HepG2 (cell line): ENCODE data around the gene MRRF. TPM values are rescaled to one million over a fixed set of nuclear protein-coding genes. Genes with fewer than 3 reads are reported as not detected.

ENCODE experiments used
- ATAC-seq: fragments of 200-7000 bp; cut with Tn5 transposase; 3 replicates; pipeline ENCODE4 v1.9.1; 2020; ENCODE audit warnings: mild to moderate bottlenecking, moderate library complexity
- BruUV-seq: library from RNA; stranded (reverse); fragments of 400-500 nt; replicated peaks from 2 replicates; lab custom pipeline; 2021; lab: Mats Ljungman, UMichigan
- CTCF ChIA-PET: fragments of 300-600 bp; formaldehyde crosslinking; extraction: SDS; loops from one replicate; lab custom pipeline; 2021; ENCODE audit warnings: low total read pairs, inconsistent platforms, low intra/inter-chr PET ratio; lab: Yijun Ruan, JAX
- POLR2A ChIA-PET: fragments of 350-600 bp; sonication (Branson Sonifier 250); formaldehyde crosslinking; loops from one replicate; lab custom pipeline; 2020; ENCODE audit warnings: antibody characterized with exemption, inconsistent platforms; lab: Yijun Ruan, JAX
- DNase-seq: peaks from one replicate; pipeline ENCODE4 v3.0.0-alpha.2; 2015; ENCODE audit warnings: low spot score
- FAIRE-seq: peaks from 3 replicates; lab custom pipeline; 2011; peaks lifted over from hg19 to GRCh38; lab: Jason Lieb, UNC
- H2AFZ ChIP-seq: one replicate; pipeline ENCODE4 v1.6.1; 2011; ENCODE audit warnings: low read length, inconsistent platforms
- H3K27ac ChIP-seq: fragments of 300-600 bp; 3 replicates; pipeline ENCODE4 v1.8.0; 2011; ENCODE audit warnings: mixed run types, mild to moderate bottlenecking, mixed read lengths, low read length, inconsistent platforms; ENCODE audit not compliant: insufficient read depth; ENCODE audit errors: extremely low read length
- H3K27me3 ChIP-seq, 2 experiments: fragments of 200-600 bp in 1 of 2; 2 replicates in 1 of 2; 3 replicates in 1 of 2; pipeline versions ENCODE4 v1.6.0 to v1.8.0; 2011; ENCODE audit warnings: low read length in 2 of 2, mild to moderate bottlenecking in 2 of 2, moderate library complexity in 2 of 2, inconsistent platforms in 1 of 2; ENCODE audit not compliant: insufficient read depth in 2 of 2, control insufficient read depth in 1 of 2
- H3K36me3 ChIP-seq, 2 experiments: fragments of 200-600 bp in 1 of 2; replicated peaks in 1 of 2; 2 replicates in 1 of 2; 3 replicates in 1 of 2; pipeline versions ENCODE4 v1.5.1 to v1.8.0; 2011; ENCODE audit warnings: low read length in 2 of 2, inconsistent platforms in 1 of 2; ENCODE audit not compliant: insufficient read depth in 2 of 2, control insufficient read depth in 1 of 2
- H3K4me1 ChIP-seq: 2 replicates; pipeline ENCODE4 v1.5.1; 2012; ENCODE audit warnings: low read length, inconsistent platforms; ENCODE audit not compliant: insufficient read depth
- H3K4me2 ChIP-seq: 2 replicates; pipeline ENCODE4 v1.6.0; 2011; ENCODE audit warnings: low read depth, low read length, inconsistent platforms
- H3K4me3 ChIP-seq, 3 experiments: fragments of 200-600 bp in 1 of 3; sonication (generic), shearing (Covaris generic) in 1 of 3; replicated peaks in 1 of 3; 2 replicates each; pipeline ENCODE4 v1.5.1; 2011 to 2016; ENCODE audit warnings: low read length in 3 of 3, inconsistent platforms in 2 of 3, low read depth in 2 of 3, mild to moderate bottlenecking in 2 of 3, control low read depth in 1 of 3, mixed read lengths in 1 of 3; ENCODE audit not compliant: insufficient read depth in 1 of 3
- H3K79me2 ChIP-seq: one replicate; pipeline ENCODE4 v1.6.1; 2011; ENCODE audit warnings: low read length, inconsistent platforms; ENCODE audit not compliant: insufficient read depth
- H3K9ac ChIP-seq: 2 replicates; pipeline ENCODE4 v1.6.0; 2011; ENCODE audit warnings: mild to moderate bottlenecking, low read depth, low read length, inconsistent platforms; ENCODE audit not compliant: insufficient read depth
- H3K9me3 ChIP-seq: 2 replicates; pipeline ENCODE4 v1.5.1; 2012; ENCODE audit warnings: mild to moderate bottlenecking, low read length
- H4K20me1 ChIP-seq: 2 replicates; pipeline ENCODE4 v1.6.0; 2011; ENCODE audit warnings: inconsistent platforms, mild to moderate bottlenecking, low read length, moderate library complexity; ENCODE audit not compliant: insufficient read depth
- FOXA3 ChIP-seq: IDR thresholded peaks from 2 replicates; pipeline ENCODE4 v1.6.1; 2016; ENCODE audit warnings: missing genetic modification reagents, missing compliant biosample characterization
- NBN ChIP-seq: fragments of 450-650 bp; conservative IDR thresholded peaks from 2 replicates; pipeline ENCODE4 v1.6.1; 2017
- NFE2L1 ChIP-seq: sonication (generic); formaldehyde crosslinking; IDR thresholded peaks from 2 replicates; pipeline ENCODE4 v1.4.0; 2020; ENCODE audit warnings: missing genetic modification reagents, mild to moderate bottlenecking, borderline replicate concordance
- NPAS2 ChIP-seq: sonication (generic); formaldehyde crosslinking; IDR thresholded peaks from 2 replicates; pipeline ENCODE4 v1.8.0; 2022; ENCODE audit warnings: mild to moderate bottlenecking, missing genetic modification reagents, borderline replicate concordance
- RAD51 ChIP-seq: fragments of 450-650 bp; IDR thresholded peaks from 2 replicates; pipeline ENCODE4 v1.6.1; 2016; ENCODE audit warnings: borderline replicate concordance
- SALL1 ChIP-seq: sonication (generic); formaldehyde crosslinking; IDR thresholded peaks from 2 replicates; pipeline ENCODE4 v1.8.0; 2022; ENCODE audit warnings: mild to moderate bottlenecking, missing genetic modification reagents
- ZNF264 ChIP-seq: sonication (generic); formaldehyde crosslinking; IDR thresholded peaks from 2 replicates; pipeline ENCODE4 v1.4.0; 2020; ENCODE audit warnings: missing genetic modification reagents
- ZNF616 ChIP-seq: sonication (generic); formaldehyde crosslinking; IDR thresholded peaks from 2 replicates; pipeline ENCODE4 v1.5.0; 2020; ENCODE audit warnings: low read depth, mild to moderate bottlenecking, missing genetic modification reagents
- ZNF772 ChIP-seq: sonication (generic); formaldehyde crosslinking; IDR thresholded peaks from 2 replicates; pipeline ENCODE4 v1.5.0; 2020; ENCODE audit warnings: mild to moderate bottlenecking, missing genetic modification reagents
- WGBS: methylation state at CpG from one replicate; pipeline ENCODE4 v1.1.6; 2017; ENCODE audit warnings: low lambda C conversion rate; 5-methylcytosine and 5-hydroxymethylcytosine counted together
- in situ Hi-C: cut with HindIII; loops from 2 replicates; pipeline ENCODE4 v1.10.0; 2017; ENCODE audit warnings: low pct_unique_long_range_greater_than_20kb; ENCODE audit not compliant: extremely low pct_ligation_motif_present
- intact Hi-C: fragments of 100-400 bp; cut with micrococcal nuclease; formaldehyde crosslinking; loops from one replicate; pipeline ENCODE4 v1.10.0; 2022; ENCODE audit not compliant: unreplicated experiment
- polyA plus RNA-seq, 8 experiments: library from polyadenylated mRNA; depleted of rRNA in 3 of 8; stranded (reverse) in 7 of 8; unstranded in 1 of 8; fragments of >200 nt; fragmentation: Illumina TruSeq in 4 of 8; extraction: Trizol in 4 of 8; gene quantifications; 2 replicates each; pipeline versions ENCODE4 v1.2.1 to v1.2.3, GENCODE V29; 2011 to 2016; ENCODE audit warnings: low read depth in 4 of 8, missing spikeins in 1 of 8, mixed read lengths in 1 of 8; ENCODE audit not compliant: insufficient read depth in 1 of 8
- total RNA-seq, 5 experiments: library from RNA; depleted of rRNA; stranded (reverse); fragments of >200 nt; fragmentation: Illumina TruSeq; extraction: Trizol; gene quantifications; 2 replicates each; pipeline ENCODE4 v1.2.3, GENCODE V29; 2016; ENCODE audit warnings: low read depth in 1 of 5

Gene MRRF
- total and polyA plus RNA-seq, 2 of the 13 experiments (the other 11 are each of a cell fraction or from before 2014, with no cell fraction given), result 37.3 to 44.3 TPM

DNA sequence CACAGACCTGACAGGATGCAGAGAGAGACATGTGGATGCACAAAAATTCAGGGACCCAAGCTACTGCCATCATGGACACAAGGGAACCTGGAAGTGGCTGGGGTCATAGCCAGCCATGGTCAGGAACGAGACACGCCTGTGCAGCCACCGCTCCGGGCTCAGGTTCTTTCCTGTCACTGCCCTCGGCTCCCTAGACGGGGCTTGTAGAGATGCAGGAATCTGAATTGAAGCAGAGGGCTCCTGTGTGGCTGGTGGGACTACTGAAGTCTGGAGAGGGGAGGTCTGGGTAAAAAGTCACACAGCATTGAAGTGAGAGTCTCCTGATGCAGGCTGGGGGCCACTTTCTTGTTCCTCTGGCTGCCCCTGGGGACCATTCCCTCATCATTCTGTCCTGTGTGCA lies 73.9 kb downstream of the MRRF start:
- no peaks in the 10 kb centered on the region for H3K79me2 ChIP-seq
- FAIRE-seq, result no peak
- CTCF ChIA-PET, result no interaction called here
- H3K9me3 ChIP-seq, result no peaks in the 10 kb centered on the region
- no TSS peak for BruUV-seq
- H3K9ac ChIP-seq, result no peak overlapping the region
- H3K36me3 ChIP-seq, result no peaks in the 10 kb centered on the region
- H3K4me3 ChIP-seq, result no peak overlapping the region
- H3K4me1 ChIP-seq, result no peaks in the 10 kb centered on the region
- 17% methylated on average over 4 of the region's 6 CpGs for WGBS
- in situ Hi-C loops, result no loop called here
- POLR2A ChIA-PET, result no interaction called here
- H2AFZ ChIP-seq, result no peak overlapping the region
- no peak for DNase-seq
- peaks cover 7 to 31% of the 10 kb centered on the region in 2 experiments; a peak in 4 of 5 replicates for H3K27me3 ChIP-seq
- H3K27ac ChIP-seq, result no peak overlapping the region
- TF ChIP-seq NBN (no peak), ZNF264 (CRISPR knock-in tag) (no peak), SALL1 (CRISPR knock-in tag) (no peak), FOXA3 (no peak), ZNF616 (CRISPR knock-in tag) (no peak), NPAS2 (no peak)
- TF ChIP-seq, all 625 proteins: peak for 0
- ATAC-seq, result no peak
- intact Hi-C loops, result no loop called here
- Histone ChIP-seq H4K20me1 (no peaks in the 10 kb centered on the region), H3K4me2 (no peak overlapping the region)

DNA sequence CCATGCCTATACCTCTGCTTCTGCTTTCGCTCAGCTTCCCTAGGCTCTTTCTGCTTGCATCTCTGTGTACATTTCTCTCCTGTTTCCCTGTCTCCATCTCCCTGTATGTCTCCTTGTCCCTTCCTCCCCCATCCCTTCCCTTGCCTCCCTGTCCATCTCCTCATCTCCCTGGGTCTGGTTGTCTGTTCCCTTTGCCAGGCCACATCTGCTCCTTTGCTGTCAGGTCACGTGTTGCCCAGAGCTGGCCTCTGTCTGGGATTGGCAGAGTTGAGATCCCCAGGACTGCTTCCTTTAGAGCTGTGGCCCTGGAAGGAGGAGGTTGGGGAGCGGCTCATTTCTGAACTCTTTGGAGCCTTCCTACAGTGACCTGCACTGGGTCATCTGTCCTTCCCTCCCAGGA lies 74.3 kb downstream of the MRRF start:
- peaks cover 7 to 31% of the 10 kb centered on the region in 2 experiments; a peak in 4 of 5 replicates for H3K27me3 ChIP-seq
- POLR2A ChIA-PET, result no interaction called here
- CTCF ChIA-PET, result no interaction called here
- no peak for DNase-seq
- no peaks in the 10 kb centered on the region for H4K20me1 ChIP-seq
- BruUV-seq, result no TSS peak
- TF ChIP-seq ZNF772 (no peak), RAD51 (peak; percentile 38; the same call in 1 of the 2 replicates), NFE2L1 (CRISPR knock-in tag) (no peak)
- no peaks in the 10 kb centered on the region for H3K36me3 ChIP-seq
- FAIRE-seq, result no peak
- no peak overlapping the region for H3K9ac ChIP-seq
- ATAC-seq, result no peak
- no peak overlapping the region for H3K27ac ChIP-seq
- no peaks in the 10 kb centered on the region for H3K4me1 ChIP-seq
- H3K4me2 ChIP-seq, result no peak overlapping the region
- H2AFZ ChIP-seq, result no peak overlapping the region
- no peaks in the 10 kb centered on the region for H3K79me2 ChIP-seq
- intact Hi-C loops (no loop called here), in situ Hi-C loops (no loop called here)
- no peaks in the 10 kb centered on the region for H3K9me3 ChIP-seq
- no peak overlapping the region for H3K4me3 ChIP-seq
- WGBS, result 30% methylated on average over 3 of the region's 3 CpGs
